HCT116 (cell line): Measurements from ENCODE around the gene TMEM45B. TPM values are rescaled to one million over a fixed set of nuclear protein-coding genes. Genes with fewer than 3 reads are reported as not detected.
A peak's percentile ranks its signal among the peaks of the same experiment; 100 is the strongest.

Experiments
- ATAC-seq: fragments of 200-7000 bp; cut with Tn5 transposase; 2 replicates; pipeline ENCODE4 v1.9.1; 2020; ENCODE audit warnings: mild to moderate bottlenecking, moderate library complexity
- Bru-seq: library from RNA; stranded (reverse); fragments of 400-500 nt; gene quantifications from one replicate; lab custom pipeline; 2021; lab: Mats Ljungman, UMichigan
- BruChase-seq, 2 experiments: library from RNA; stranded (reverse); fragments of 400-500 nt; gene quantifications; one replicate each; lab custom pipeline; 2021; lab: Mats Ljungman, UMichigan
- BruUV-seq: library from RNA; stranded (reverse); fragments of 400-500 nt; replicated peaks from 2 replicates; lab custom pipeline; 2021; lab: Mats Ljungman, UMichigan
- CTCF ChIA-PET: fragments of 300-600 bp; sonication (Branson Sonifier 250); formaldehyde crosslinking; loops from one replicate; lab custom pipeline; 2021; ENCODE audit warnings: antibody characterized with exemption; lab: Charles Lee
- POLR2A ChIA-PET: fragments of 300-600, 350-600 bp; sonication (Branson Sonifier 250); formaldehyde crosslinking; loops from one replicate; lab custom pipeline; 2021; ENCODE audit warnings: antibody characterized with exemption; lab: Charles Lee
- RAD21 ChIA-PET, 2 experiments: fragments of 300-600 bp; sonication (Branson Sonifier 250); formaldehyde crosslinking; loops; one replicate each; lab custom pipeline; 2023; ENCODE audit warnings: low total read pairs in 2 of 2; ENCODE audit not compliant: uncharacterized antibody in 2 of 2, unreplicated experiment in 2 of 2, low non-redundant PET in 1 of 2; lab: Charles Lee
- DNase-seq: peaks from one replicate; pipeline ENCODE4 v3.0.0-alpha.2; 2010; ENCODE audit warnings: low read depth, low spot score
- H2AFZ ChIP-seq: fragments of 200-600 bp; shearing (Covaris generic), sonication (generic); 2 replicates; pipeline ENCODE4 v1.6.1; 2017; ENCODE audit warnings: low read depth, mixed run types, mixed read lengths, antibody characterized with exemption, low read length; ENCODE audit not compliant: poor library complexity, severe bottlenecking
- H3K27ac ChIP-seq: 2 replicates; pipeline ENCODE4 v1.5.1; 2012; ENCODE audit warnings: low read depth, low read length
- H3K27me3 ChIP-seq: fragments of 200-600 bp; sonication (generic); 2 replicates; pipeline ENCODE4 v1.6.1; 2016; ENCODE audit warnings: mixed run types, low read length, mixed read lengths; ENCODE audit not compliant: insufficient read depth
- H3K36me3 ChIP-seq, 2 experiments: fragments of 200-500 bp in 1 of 2; fragments of 200-600 bp in 1 of 2; sonication (Bioruptor generic) in 1 of 2; sonication (generic) in 1 of 2; 2 replicates each; pipeline versions ENCODE4 v1.5.1 to v1.6.1; 2014 to 2016; ENCODE audit warnings: low read length in 2 of 2, inconsistent platforms in 1 of 2, mixed read lengths in 1 of 2, mixed run types in 1 of 2; ENCODE audit not compliant: insufficient read depth in 2 of 2, control insufficient read depth in 1 of 2
- H3K4me1 ChIP-seq, 2 experiments: fragments of 200-600 bp in 1 of 2; sonication (generic) in 1 of 2; 2 replicates each; pipeline versions ENCODE4 v1.5.1 to v1.6.1; 2012 to 2017; ENCODE audit warnings: low read length in 2 of 2, inconsistent platforms in 1 of 2, mild to moderate bottlenecking in 1 of 2, mixed read lengths in 1 of 2, mixed run types in 1 of 2, moderate library complexity in 1 of 2; ENCODE audit not compliant: insufficient read depth in 2 of 2, control insufficient read depth in 1 of 2
- H3K4me2 ChIP-seq: fragments of 200-600 bp; sonication (generic); 2 replicates; pipeline ENCODE4 v1.6.1; 2017; ENCODE audit warnings: mixed run types, low read length, mixed read lengths
- H3K4me3 ChIP-seq, 2 experiments: fragments of 200-600 bp in 1 of 2; sonication (generic) in 1 of 2; replicated peaks in 1 of 2; 2 replicates each; pipeline ENCODE4 v1.5.1; 2011 to 2016; ENCODE audit warnings: low read length in 2 of 2, control low read depth in 1 of 2, low read depth in 1 of 2, mild to moderate bottlenecking in 1 of 2, mixed read lengths in 1 of 2, mixed run types in 1 of 2
- H3K79me2 ChIP-seq: fragments of 200-600 bp; sonication (generic); 2 replicates; pipeline ENCODE4 v1.6.1; 2017; ENCODE audit warnings: mild to moderate bottlenecking, mixed run types, low read length, moderate library complexity, mixed read lengths; ENCODE audit not compliant: insufficient read depth
- H3K9ac ChIP-seq: fragments of 200-600 bp; sonication (generic); 2 replicates; pipeline ENCODE4 v1.6.1; 2016; ENCODE audit warnings: low read length, mixed read lengths
- H3K9me2 ChIP-seq: fragments of 200-600 bp; sonication (generic), shearing (Covaris generic); 2 replicates; pipeline ENCODE4 v1.6.1; 2017; ENCODE audit warnings: mixed run types, mild to moderate bottlenecking, moderate library complexity; ENCODE audit not compliant: insufficient read depth
- H3K9me3 ChIP-seq, 2 experiments: fragments of 200-500 bp in 1 of 2; fragments of 200-600 bp in 1 of 2; sonication (Bioruptor generic) in 1 of 2; sonication (generic) in 1 of 2; 2 replicates each; pipeline ENCODE4 v1.6.1; 2014 to 2017; ENCODE audit warnings: low read length in 2 of 2, mixed read lengths in 2 of 2, inconsistent platforms in 1 of 2, low read depth in 1 of 2, mild to moderate bottlenecking in 1 of 2, mixed run types in 1 of 2, moderate library complexity in 1 of 2; ENCODE audit not compliant: control insufficient read depth in 1 of 2, insufficient read depth in 1 of 2
- H4K20me1 ChIP-seq: fragments of 200-600 bp; sonication (generic), shearing (Covaris generic); 2 replicates; pipeline ENCODE4 v1.6.1; 2017; ENCODE audit warnings: mixed run types, mild to moderate bottlenecking, moderate library complexity; ENCODE audit not compliant: insufficient read depth
- CBX3 ChIP-seq: IDR thresholded peaks from 2 replicates; pipeline ENCODE4 v1.6.1; 2012; ENCODE audit warnings: low read depth
- CTCF ChIP-seq, 3 experiments: fragments of 200-600 bp in 1 of 3; sonication (generic) in 1 of 3; IDR thresholded peaks in 2 of 3; conservative IDR thresholded peaks in 1 of 3; 2 replicates each; pipeline ENCODE4 v1.5.1; 2012 to 2017; ENCODE audit warnings: low read depth in 2 of 3, low read length in 2 of 3, antibody characterized with exemption in 1 of 3, borderline replicate concordance in 1 of 3, control low read depth in 1 of 3, mild to moderate bottlenecking in 1 of 3, mixed read lengths in 1 of 3, mixed run types in 1 of 3, moderate library complexity in 1 of 3; ENCODE audit not compliant: insufficient read depth in 1 of 3
- ELF1 ChIP-seq: IDR thresholded peaks from 2 replicates; pipeline ENCODE4 v1.6.1; 2012; ENCODE audit warnings: low read depth, borderline replicate concordance
- EZH2phosphoT487 ChIP-seq: fragments of 200-600 bp; IDR thresholded peaks from 2 replicates; pipeline ENCODE4 v1.6.1; 2018; ENCODE audit warnings: antibody characterized with exemption, borderline replicate concordance
- JUND ChIP-seq: IDR thresholded peaks from 2 replicates; pipeline ENCODE4 v1.6.1; 2012
- MAX ChIP-seq: IDR thresholded peaks from 2 replicates; pipeline ENCODE4 v1.6.1; 2012
- POLR2A ChIP-seq: IDR thresholded peaks from 2 replicates; pipeline ENCODE4 v1.7.0; 2011; ENCODE audit warnings: borderline replicate concordance; ENCODE audit not compliant: insufficient read depth, insufficient read length; ENCODE audit errors: extremely low read depth
- POLR2AphosphoS5 ChIP-seq: IDR thresholded peaks from 2 replicates; pipeline ENCODE4 v1.6.1; 2011; ENCODE audit warnings: mild to moderate bottlenecking, low read depth, low read length, moderate library complexity
- RAD21 ChIP-seq: IDR thresholded peaks from 2 replicates; pipeline ENCODE4 v1.6.1; 2012; ENCODE audit warnings: low read depth, mild to moderate bottlenecking
- SIN3A ChIP-seq: IDR thresholded peaks from 2 replicates; pipeline ENCODE4 v1.6.1; 2012; ENCODE audit warnings: low read depth
- SP1 ChIP-seq: IDR thresholded peaks from 2 replicates; pipeline ENCODE4 v1.6.1; 2012; ENCODE audit warnings: low read depth
- SRF ChIP-seq: IDR thresholded peaks from 2 replicates; pipeline ENCODE4 v1.6.1; 2012; ENCODE audit warnings: low read depth
- TCF7L2 ChIP-seq: IDR thresholded peaks from 2 replicates; pipeline ENCODE4 v1.7.0; 2011; ENCODE audit warnings: borderline replicate concordance, inconsistent platforms; ENCODE audit not compliant: insufficient read depth, insufficient read length; ENCODE audit errors: extremely low read depth
- ZNF274 ChIP-seq: fragments of 200-500 bp; sonication (Bioruptor generic); IDR thresholded peaks from 2 replicates; pipeline ENCODE4 v1.6.1; 2014; ENCODE audit warnings: mild to moderate bottlenecking, low read depth, low read length, inconsistent platforms
- intact Hi-C: fragments of 100-400 bp; cut with micrococcal nuclease; formaldehyde crosslinking; loops from 2 replicates; pipeline ENCODE4 v1.10.0; 2022
- long read RNA-seq: library from polyadenylated mRNA; unstranded; transcript quantifications from one replicate; pipeline ENCODE4 v2.0.0, GENCODE V29; 2021; ENCODE audit not compliant: unreplicated experiment
- polyA plus RNA-seq: library from polyadenylated mRNA; unstranded; fragments of >200 nt; gene quantifications from 2 replicates; pipeline ENCODE4 v1.2.1, GENCODE V29; 2012; ENCODE audit warnings: missing spikeins
- total RNA-seq: library from RNA; stranded (reverse); gene quantifications from one replicate; pipeline ENCODE4 v1.2.1, GENCODE V29; 2021; ENCODE audit not compliant: unreplicated experiment

The TMEM45B gene
- total RNA-seq = not detected
- polyA plus RNA-seq = 0.12 and 0.35 TPM in 2 replicates
- percentile 13 among the genes with signal in this experiment for Bru-seq, nascent RNA
- percentile 15 among the genes with signal in this experiment for BruChase-seq, experiment 1, labeled RNA remaining after a 6-hour chase
- percentile 15 among the genes with signal in this experiment for BruChase-seq, experiment 2, labeled RNA remaining after a 2-hour chase
- long read RNA-seq = 0 reads

DNA sequence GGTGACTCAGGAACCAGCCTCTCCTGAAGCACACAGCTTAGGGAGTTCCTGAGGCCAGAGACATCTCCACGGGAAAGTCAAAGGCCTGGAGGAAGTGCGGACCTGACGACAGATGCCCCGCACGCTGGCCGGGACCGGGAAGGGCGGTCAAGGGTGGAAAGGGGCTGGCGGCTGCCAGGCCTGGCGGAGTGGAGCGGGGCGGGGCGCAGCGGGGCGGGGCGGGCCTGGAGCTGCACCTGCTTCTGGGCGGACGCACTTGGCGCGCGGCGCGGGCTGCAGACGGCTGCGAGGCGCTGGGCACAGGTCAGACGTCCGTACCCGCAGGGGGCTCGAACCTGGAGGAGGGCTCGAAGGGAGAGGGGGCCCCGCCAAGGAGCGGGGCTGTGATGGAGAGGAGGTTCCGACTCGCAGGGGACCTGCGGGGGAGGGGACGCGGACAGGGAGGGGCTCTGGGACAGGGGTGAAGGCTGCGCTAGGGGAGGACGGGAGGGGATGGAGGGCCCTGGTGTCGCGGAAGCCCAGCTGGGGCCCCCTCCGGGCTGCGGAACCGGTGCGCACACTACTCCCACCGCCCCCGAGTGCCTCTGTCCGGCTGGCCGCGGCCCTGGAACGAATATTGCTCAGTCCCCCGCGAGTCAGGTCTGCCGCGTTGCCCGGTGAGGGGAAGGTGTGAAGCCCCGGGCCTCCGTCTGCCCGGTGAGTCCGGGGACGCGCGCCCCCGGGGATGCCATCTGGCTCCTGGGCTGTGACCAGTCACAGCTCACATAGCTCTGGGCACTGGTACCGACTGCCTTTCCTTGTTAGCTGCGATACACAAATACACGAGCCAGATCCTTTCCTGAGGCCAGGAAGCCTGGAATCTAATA lies at the start of gene TMEM45B:
Gene TMEM45B (plus strand): TSS at position 253 of the 866 bp plus-strand sequence. CDS start 36,635 bp downstream, outside the sequence.
- no peaks in the 10 kb centered on the region for H3K9me3 ChIP-seq
- CTCF ChIA-PET = no interaction called here
- no peak for TF ChIP-seq CTCF (IDR thresholded peaks at IDR 0.05 in 2 of 3, conservative IDR thresholded peaks at IDR 0.05 in 1 of 3; ENCODE audit: borderline replicate concordance in 1 of 3, insufficient read depth in 1 of 3, low read depth in 2 of 3, low read length in 2 of 3)
- TF ChIP-seq POLR2AphosphoS5 = no peak
- TF ChIP-seq ZNF274 = no peak
- no peak for TF ChIP-seq ELF1
- no peak for TF ChIP-seq MAX
- TF ChIP-seq JUND = no peak
- no peak for TF ChIP-seq SIN3A
- no peak for TF ChIP-seq CBX3
- TF ChIP-seq SP1 = no peak
- TF ChIP-seq RAD21 = no peak
- TF ChIP-seq TCF7L2 = no peak
- TF ChIP-seq SRF = no peak
- no peak for TF ChIP-seq EZH2phosphoT487
- no peak for TF ChIP-seq POLR2A
- TF ChIP-seq, all 23 proteins: peak for 0
- ChIA-PET RAD21 (no interaction called here), POLR2A (no interaction called here)
- peak; percentile 73 for ATAC-seq
- no peaks in the 10 kb centered on the region for H3K36me3 ChIP-seq
- no peaks in the 10 kb centered on the region for H3K79me2 ChIP-seq
- DNase-seq = no peak
- peak within 1 kb of the TSS; percentile 33 for H3K4me2 ChIP-seq
- BruUV-seq = no TSS peak
- H3K4me3 ChIP-seq = no peak within 1 kb of the TSS
- no peak within 1 kb of the TSS for H3K9ac ChIP-seq
- H3K27me3 ChIP-seq = no peaks in the 10 kb centered on the region
- H3K27ac ChIP-seq = no peak within 1 kb of the TSS
- no peak within 1 kb of the TSS for H2AFZ ChIP-seq
- intact Hi-C loops = no loop called here
- no peaks in the 10 kb centered on the region for H4K20me1 ChIP-seq
- no peaks in the 10 kb centered on the region for H3K9me2 ChIP-seq
- H3K4me1 ChIP-seq = no peaks in the 10 kb centered on the region
